Testis (tissue), 3 donors: ENCODE results near the gene ADAM15. TPM values are rescaled to one million over a fixed set of nuclear protein-coding genes. Genes with fewer than 3 reads are reported as not detected.
A peak's percentile ranks its signal among the peaks of the same experiment; 100 is the strongest.

Source experiments
- DNase-seq: peaks from one replicate; pipeline ENCODE4 v3.0.0-alpha.2; 2019
- H3K27ac ChIP-seq, 2 donors: fragments of 200-600 bp; sonication (generic); one replicate each; pipeline ENCODE4 v1.5.1; 2019
- H3K27me3 ChIP-seq: fragments of 200-600 bp; sonication (generic); one replicate; pipeline ENCODE4 v1.5.1; 2019
- H3K36me3 ChIP-seq: fragments of 200-600 bp; sonication (generic); one replicate; pipeline ENCODE4 v1.5.1; 2017; ENCODE audit warnings: low read depth; ENCODE audit errors: missing control alignments
- H3K4me1 ChIP-seq: fragments of 200-600 bp; sonication (generic); one replicate; pipeline ENCODE4 v1.5.1; 2019
- H3K4me3 ChIP-seq, 2 donors: fragments of 200-600 bp; sonication (generic); one replicate each; pipeline ENCODE4 v1.5.1; 2017 to 2019
- H3K9me3 ChIP-seq: fragments of 200-600 bp; sonication (generic); one replicate; pipeline ENCODE4 v1.5.1; 2017
- POLR2A ChIP-seq: fragments of 450-650 bp; IDR thresholded peaks from one replicate; pipeline ENCODE4 v1.6.1; 2017; ENCODE audit warnings: antibody characterized with exemption, mild to moderate bottlenecking, moderate library complexity
- WGBS, 2 donors: methylation state at CpG; one replicate each; pipeline ENCODE4 v1.1.5; 2018; 5-methylcytosine and 5-hydroxymethylcytosine counted together
- intact Hi-C: fragments of 100-400 bp; cut with DNase I; formaldehyde crosslinking; loops from one replicate; pipeline ENCODE4 v1.15.1; 2023; ENCODE audit warnings: low total_unique reads
- polyA plus RNA-seq: library from polyadenylated mRNA; stranded (reverse); fragments of 350-450 nt; fragmentation: Illumina TruSeq; extraction: RNeasy Lipid Tissue Mini Kit (QIAGEN cat#74804); gene quantifications from one replicate; pipeline ENCODE4 v1.2.3, GENCODE V29; 2014; ENCODE audit warnings: low read depth, low replicate concordance; ENCODE audit not compliant: insufficient read depth
- total RNA-seq, 2 donors: library from RNA; depleted of rRNA; stranded (reverse); fragments of >200 nt; gene quantifications; one replicate each; pipeline ENCODE4 v1.2.3, GENCODE V29; 2016
- TF ChIP-seq, protein P1 (sequence below), 3 experiments: fragments of 450-650 bp in 2 of 3; fragments of 200-600 bp in 1 of 3; sonication (generic) in 1 of 3; IDR thresholded peaks; one replicate each; pipeline ENCODE4 v1.5.1; 2016 to 2019; ENCODE audit warnings: antibody characterized with exemption in 3 of 3, mild to moderate bottlenecking in 2 of 3, moderate library complexity in 1 of 3

The ADAM15 gene
- total and polyA plus RNA-seq, 3 donors from 2014 or later = 30.7 to 42.6 (median 34.5) TPM

DNA sequence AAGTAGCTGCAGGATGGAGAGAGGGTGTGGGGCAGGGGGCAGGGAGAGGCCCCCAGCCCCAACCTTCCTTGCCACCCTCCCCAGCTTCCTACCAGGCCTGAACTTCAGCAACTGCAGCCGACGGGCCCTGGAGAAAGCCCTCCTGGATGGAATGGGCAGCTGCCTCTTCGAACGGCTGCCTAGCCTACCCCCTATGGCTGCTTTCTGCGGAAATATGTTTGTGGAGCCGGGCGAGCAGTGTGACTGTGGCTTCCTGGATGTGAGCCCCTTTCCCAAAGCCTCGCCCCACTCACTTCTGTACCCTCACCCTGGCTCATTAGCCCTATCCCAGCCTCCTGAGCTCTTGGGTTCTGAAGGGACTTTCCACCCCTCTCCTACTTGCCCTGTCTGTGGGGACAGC, 6.0 kb downstream of the ADAM15 start:
- Histone ChIP-seq H3K36me3 (no peaks in the 10 kb centered on the region), H3K9me3 (no peaks in the 10 kb centered on the region), H3K4me3 (no peak overlapping the region), H3K4me1 (peaks cover 8% of the 10 kb centered on the region), H3K27ac (no peak overlapping the region), H3K27me3 (no peaks in the 10 kb centered on the region)
- intact Hi-C loops = no loop called here
- 91 to 94% methylated on average over 6 to 8 of the region's 8 CpGs for WGBS, 2 donors
- TF ChIP-seq POLR2A = no peak
- TF ChIP-seq, protein P1, sequence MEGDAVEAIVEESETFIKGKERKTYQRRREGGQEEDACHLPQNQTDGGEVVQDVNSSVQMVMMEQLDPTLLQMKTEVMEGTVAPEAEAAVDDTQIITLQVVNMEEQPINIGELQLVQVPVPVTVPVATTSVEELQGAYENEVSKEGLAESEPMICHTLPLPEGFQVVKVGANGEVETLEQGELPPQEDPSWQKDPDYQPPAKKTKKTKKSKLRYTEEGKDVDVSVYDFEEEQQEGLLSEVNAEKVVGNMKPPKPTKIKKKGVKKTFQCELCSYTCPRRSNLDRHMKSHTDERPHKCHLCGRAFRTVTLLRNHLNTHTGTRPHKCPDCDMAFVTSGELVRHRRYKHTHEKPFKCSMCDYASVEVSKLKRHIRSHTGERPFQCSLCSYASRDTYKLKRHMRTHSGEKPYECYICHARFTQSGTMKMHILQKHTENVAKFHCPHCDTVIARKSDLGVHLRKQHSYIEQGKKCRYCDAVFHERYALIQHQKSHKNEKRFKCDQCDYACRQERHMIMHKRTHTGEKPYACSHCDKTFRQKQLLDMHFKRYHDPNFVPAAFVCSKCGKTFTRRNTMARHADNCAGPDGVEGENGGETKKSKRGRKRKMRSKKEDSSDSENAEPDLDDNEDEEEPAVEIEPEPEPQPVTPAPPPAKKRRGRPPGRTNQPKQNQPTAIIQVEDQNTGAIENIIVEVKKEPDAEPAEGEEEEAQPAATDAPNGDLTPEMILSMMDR (IDR thresholded peaks at IDR 0.05) = no peak
- DNase-seq = no peak

DNA sequence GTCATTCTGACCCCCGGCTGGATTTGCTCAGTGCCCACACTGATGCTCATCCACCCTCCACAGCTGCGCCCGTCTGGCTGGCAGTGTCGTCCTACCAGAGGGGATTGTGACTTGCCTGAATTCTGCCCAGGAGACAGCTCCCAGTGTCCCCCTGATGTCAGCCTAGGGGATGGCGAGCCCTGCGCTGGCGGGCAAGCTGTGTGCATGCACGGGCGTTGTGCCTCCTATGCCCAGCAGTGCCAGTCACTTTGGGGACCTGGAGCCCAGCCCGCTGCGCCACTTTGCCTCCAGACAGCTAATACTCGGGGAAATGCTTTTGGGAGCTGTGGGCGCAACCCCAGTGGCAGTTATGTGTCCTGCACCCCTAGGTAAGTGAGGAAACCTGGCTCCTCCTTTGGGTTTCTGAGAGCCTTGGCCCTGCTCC, 6.7 kb downstream of the ADAM15 start:
- no peak overlapping the region for H3K27ac ChIP-seq
- TF ChIP-seq, protein P1 (IDR thresholded peaks at IDR 0.05) = no peak
- no peak for TF ChIP-seq POLR2A
- no peaks in the 10 kb centered on the region for H3K36me3 ChIP-seq
- no peaks in the 10 kb centered on the region for H3K9me3 ChIP-seq
- H3K4me1 ChIP-seq = peaks cover 11% of the 10 kb centered on the region
- no peaks in the 10 kb centered on the region for H3K27me3 ChIP-seq
- DNase-seq = no peak
- WGBS, 2 donors = 93 to 94% methylated on average over 9 to 13 of the region's 13 CpGs
- no peak overlapping the region for H3K4me3 ChIP-seq
- intact Hi-C loops = no loop called here

DNA sequence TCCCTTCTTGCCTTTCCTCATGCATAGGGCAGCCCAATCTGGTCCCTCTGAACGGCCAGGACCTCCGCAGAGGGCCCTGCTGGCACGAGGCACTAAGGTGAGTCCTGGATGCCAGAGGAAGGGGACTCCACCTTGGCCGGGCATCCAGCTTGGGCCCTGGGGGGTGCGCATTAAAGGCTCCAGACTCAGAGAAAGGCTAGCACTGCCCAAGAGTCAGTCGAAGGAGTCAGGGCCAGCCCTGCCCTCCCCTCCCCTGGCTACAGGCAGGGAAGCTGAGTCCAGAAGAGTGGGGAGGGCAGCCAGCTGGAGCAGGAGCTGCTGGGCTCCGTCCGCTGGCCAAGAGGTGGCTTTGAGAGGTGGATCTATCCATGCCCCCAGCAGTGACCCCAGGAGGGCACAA, 9.6 kb downstream of the ADAM15 start:
- TF ChIP-seq POLR2A = no peak
- TF ChIP-seq, protein P1 (IDR thresholded peaks at IDR 0.05) = no peak
- no peak for DNase-seq
- WGBS, 2 donors = 76 to 93% methylated on average over 8 of the region's 8 CpGs
- no peak overlapping the region for H3K4me3 ChIP-seq
- no peaks in the 10 kb centered on the region for H3K36me3 ChIP-seq
- intact Hi-C loops = loop anchor here (5.0 kb wide), 1 partner anchor 108 kb away; no protein-coding TSS in a partner anchor
- no peaks in the 10 kb centered on the region for H3K27me3 ChIP-seq
- H3K27ac ChIP-seq = no peak overlapping the region
- peaks cover 21% of the 10 kb centered on the region for H3K4me1 ChIP-seq
- H3K9me3 ChIP-seq = no peaks in the 10 kb centered on the region

DNA sequence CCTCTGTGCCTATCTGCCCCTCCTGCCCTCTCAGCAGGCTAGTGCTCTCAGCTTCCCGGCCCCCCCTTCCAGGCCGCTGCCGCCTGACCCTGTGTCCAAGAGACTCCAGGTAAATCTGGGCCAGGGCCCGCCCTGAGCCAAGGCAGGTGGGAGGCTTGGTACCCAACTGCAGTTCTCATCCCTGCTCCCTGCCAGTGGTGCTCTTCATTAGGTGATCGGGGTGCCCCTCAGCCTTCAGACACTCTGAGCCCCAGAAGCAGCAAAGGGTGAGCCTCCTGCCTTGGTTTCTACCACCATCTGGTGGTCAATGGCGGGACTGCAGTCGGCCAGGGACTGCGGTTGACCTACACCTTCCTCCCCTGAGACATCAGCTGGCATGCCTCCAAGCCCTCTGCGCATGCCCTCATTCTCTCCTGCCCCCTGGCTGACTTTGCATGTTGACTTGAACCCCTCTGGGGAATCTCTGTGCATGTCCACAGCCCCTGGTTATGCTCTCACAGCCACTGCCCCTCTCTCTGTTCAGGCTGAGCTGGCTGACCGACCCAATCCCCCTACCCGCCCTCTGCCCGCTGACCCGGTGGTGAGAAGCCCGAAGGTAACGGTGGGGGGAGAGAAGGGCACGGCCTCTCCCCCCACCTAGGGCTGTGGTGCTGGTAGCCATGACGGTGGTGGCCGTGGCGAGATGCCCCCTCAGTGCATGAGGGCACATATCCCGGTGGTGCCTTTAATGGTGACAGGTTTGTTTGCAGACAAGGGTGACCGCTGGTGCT, 10.4 kb downstream of the ADAM15 start:
- no peak for TF ChIP-seq POLR2A
- TF ChIP-seq, protein P1 (IDR thresholded peaks at IDR 0.05) = peak; percentile 96 to 100 (median 96)
- Histone ChIP-seq H3K4me3 (no peak overlapping the region), H3K4me1 (peaks cover 21% of the 10 kb centered on the region), H3K36me3 (no peaks in the 10 kb centered on the region), H3K27me3 (no peaks in the 10 kb centered on the region), H3K9me3 (no peaks in the 10 kb centered on the region), H3K27ac (no peak overlapping the region)
- 33 to 34% methylated on average over 12 to 21 of the region's 21 CpGs for WGBS, 2 donors
- peak; percentile 92 for DNase-seq
- intact Hi-C loops = loop anchor here (5.0 kb wide), 1 partner anchor 109 kb away; no protein-coding TSS in a partner anchor
